MM.1S (cell line): ENCODE results near the gene RAB34.

Experiments used
- DNase-seq: peaks from one replicate; pipeline ENCODE4 v3.0.0-alpha.2; 2015
- H2AFZ ChIP-seq: fragments of 300-600 bp; sonication (generic); 2 replicates; pipeline ENCODE4 v1.6.0; 2016; ENCODE audit warnings: antibody characterized with exemption, low read length
- H3F3A ChIP-seq: fragments of 300-600 bp; sonication (generic); 2 replicates; pipeline ENCODE4 v1.6.1; 2016; ENCODE audit warnings: mild to moderate bottlenecking, antibody characterized with exemption, low read length, moderate library complexity, mixed read lengths; ENCODE audit not compliant: insufficient read depth
- H3K27ac ChIP-seq: fragments of 300-600 bp; sonication (generic); 2 replicates; pipeline ENCODE4 v1.5.1; 2016; ENCODE audit warnings: mild to moderate bottlenecking, low read length
- H3K27me3 ChIP-seq: fragments of 300-600 bp; sonication (generic); replicated peaks from 2 replicates; pipeline ENCODE4 v1.6.0; 2016; ENCODE audit warnings: low read length; ENCODE audit not compliant: insufficient read depth
- H3K36me3 ChIP-seq: fragments of 300-600 bp; sonication (generic); replicated peaks from 2 replicates; pipeline ENCODE4 v1.6.1; 2016; ENCODE audit warnings: mild to moderate bottlenecking, low read length, mixed read lengths; ENCODE audit not compliant: insufficient read depth
- H3K4me1 ChIP-seq: fragments of 300-600 bp; sonication (generic); 2 replicates; pipeline ENCODE4 v1.6.1; 2016; ENCODE audit warnings: low read length, mixed read lengths
- H3K4me2 ChIP-seq: fragments of 300-600 bp; sonication (generic); 2 replicates; pipeline ENCODE4 v1.6.0; 2016; ENCODE audit warnings: low read depth, low read length
- H3K4me3 ChIP-seq: fragments of 300-600 bp; sonication (generic); 2 replicates; pipeline ENCODE4 v1.5.1; 2016; ENCODE audit warnings: low read length, mixed read lengths
- H3K79me2 ChIP-seq: fragments of 300-600 bp; sonication (generic); 2 replicates; pipeline ENCODE4 v1.6.1; 2016; ENCODE audit warnings: mixed run types, low read length, mixed read lengths
- H3K9ac ChIP-seq: fragments of 300-600 bp; sonication (generic); 2 replicates; pipeline ENCODE4 v1.6.1; 2016; ENCODE audit warnings: low read length, mixed read lengths
- H3K9me2 ChIP-seq: fragments of 300-600 bp; sonication (generic); replicated peaks from 2 replicates; pipeline ENCODE4 v1.6.1; 2016; ENCODE audit warnings: mild to moderate bottlenecking, low read length, mixed read lengths; ENCODE audit not compliant: insufficient read depth
- H3K9me3 ChIP-seq: fragments of 300-600 bp; sonication (generic); replicated peaks from 2 replicates; pipeline ENCODE4 v1.6.1; 2016; ENCODE audit warnings: mild to moderate bottlenecking, low read length, mixed read lengths; ENCODE audit not compliant: insufficient read depth
- H4K20me1 ChIP-seq: fragments of 300-600 bp; sonication (generic); 2 replicates; pipeline ENCODE4 v1.6.1; 2016; ENCODE audit warnings: mild to moderate bottlenecking, low read length, moderate library complexity, mixed read lengths; ENCODE audit not compliant: insufficient read depth
- EZH2 ChIP-seq: fragments of 300-600 bp; sonication (generic); optimal IDR thresholded peaks from 2 replicates; pipeline ENCODE3; 2017; ENCODE audit warnings: low read depth, mild to moderate bottlenecking, antibody characterized with exemption, low read length, mixed read lengths
- EZH2phosphoT487 ChIP-seq: fragments of 300-600 bp; sonication (generic); IDR thresholded peaks from 2 replicates; pipeline ENCODE4 v1.6.1; 2018; ENCODE audit warnings: antibody characterized with exemption, low read length
- TF ChIP-seq, protein P1 (sequence below): fragments of 300-600 bp; sonication (generic); IDR thresholded peaks from 2 replicates; pipeline ENCODE4 v1.5.1; 2016; ENCODE audit warnings: antibody characterized with exemption, low read length, mixed read lengths

Gene RAB34

DNA sequence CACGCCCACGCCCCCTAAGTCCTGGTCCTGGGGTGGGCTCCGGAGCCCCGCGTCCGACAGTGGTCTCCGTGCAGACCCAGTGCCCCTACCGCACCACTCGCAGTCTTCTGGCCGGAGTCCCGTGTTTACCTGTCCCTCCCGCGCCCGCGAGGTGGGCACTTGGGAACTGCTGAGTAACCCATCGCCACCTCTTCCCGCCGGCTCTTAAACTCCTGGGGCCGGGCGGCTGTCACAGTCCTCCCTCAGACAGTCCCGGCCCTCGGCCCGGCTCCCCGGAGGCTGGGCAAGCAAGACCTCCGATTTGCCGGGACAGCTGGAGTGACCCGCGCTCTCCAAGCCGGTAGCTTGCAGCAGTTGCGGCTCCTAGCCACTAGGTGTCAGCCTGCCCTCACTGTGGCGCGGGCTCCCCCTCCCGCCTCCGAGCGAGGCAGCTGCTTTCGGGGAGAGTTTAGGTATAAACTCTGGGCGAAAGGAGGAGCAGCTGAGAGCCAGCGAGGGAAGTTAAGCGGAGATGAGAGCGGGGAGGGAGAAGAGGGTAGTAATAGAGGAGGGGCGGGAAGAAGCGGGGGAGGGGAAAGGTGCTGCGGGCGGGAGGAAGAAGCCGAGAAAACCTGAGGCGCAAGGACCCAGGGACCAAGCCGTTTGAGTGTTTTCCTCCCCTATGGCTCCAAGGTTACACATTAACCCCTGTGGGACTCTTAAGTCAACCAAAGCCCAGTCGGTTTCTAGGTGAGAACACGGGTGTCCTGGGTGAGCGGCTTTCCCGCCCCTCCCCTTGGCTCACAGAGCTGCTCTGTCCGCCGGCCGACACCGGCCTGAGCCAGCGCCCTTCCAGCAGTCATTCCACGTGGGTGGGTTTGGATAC lies 9.2 kb upstream of the RAB34 start:
- peak overlapping the region; percentile 79 for H3K4me3 ChIP-seq
- peak overlapping the region; percentile 92 for H2AFZ ChIP-seq
- H3K27ac ChIP-seq = peak overlapping the region; percentile 98
- no peaks in the 10 kb centered on the region for H3K9me3 ChIP-seq
- peaks cover 17% of the 10 kb centered on the region for H3K79me2 ChIP-seq
- no peak for TF ChIP-seq EZH2
- TF ChIP-seq, protein P1, sequence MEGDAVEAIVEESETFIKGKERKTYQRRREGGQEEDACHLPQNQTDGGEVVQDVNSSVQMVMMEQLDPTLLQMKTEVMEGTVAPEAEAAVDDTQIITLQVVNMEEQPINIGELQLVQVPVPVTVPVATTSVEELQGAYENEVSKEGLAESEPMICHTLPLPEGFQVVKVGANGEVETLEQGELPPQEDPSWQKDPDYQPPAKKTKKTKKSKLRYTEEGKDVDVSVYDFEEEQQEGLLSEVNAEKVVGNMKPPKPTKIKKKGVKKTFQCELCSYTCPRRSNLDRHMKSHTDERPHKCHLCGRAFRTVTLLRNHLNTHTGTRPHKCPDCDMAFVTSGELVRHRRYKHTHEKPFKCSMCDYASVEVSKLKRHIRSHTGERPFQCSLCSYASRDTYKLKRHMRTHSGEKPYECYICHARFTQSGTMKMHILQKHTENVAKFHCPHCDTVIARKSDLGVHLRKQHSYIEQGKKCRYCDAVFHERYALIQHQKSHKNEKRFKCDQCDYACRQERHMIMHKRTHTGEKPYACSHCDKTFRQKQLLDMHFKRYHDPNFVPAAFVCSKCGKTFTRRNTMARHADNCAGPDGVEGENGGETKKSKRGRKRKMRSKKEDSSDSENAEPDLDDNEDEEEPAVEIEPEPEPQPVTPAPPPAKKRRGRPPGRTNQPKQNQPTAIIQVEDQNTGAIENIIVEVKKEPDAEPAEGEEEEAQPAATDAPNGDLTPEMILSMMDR = peak; percentile 98
- 0 out of 2 replicates have a peak, but pooled peaks cover 8% of the 10 kb centered on the region for H4K20me1 ChIP-seq
- peaks cover 63% of the 10 kb centered on the region for H3F3A ChIP-seq
- peak overlapping the region; percentile 87 for H3K9ac ChIP-seq
- no peaks in the 10 kb centered on the region for H3K27me3 ChIP-seq
- 0 out of 2 replicates have a peak, but pooled peaks cover 7% of the 10 kb centered on the region for H3K36me3 ChIP-seq
- peaks cover 4% of the 10 kb centered on the region; the same call in 1 of the 2 replicates for H3K4me1 ChIP-seq
- peak overlapping the region; percentile 99 for H3K4me2 ChIP-seq
- DNase-seq = peak; percentile 96
- H3K9me2 ChIP-seq = no peaks in the 10 kb centered on the region

DNA sequence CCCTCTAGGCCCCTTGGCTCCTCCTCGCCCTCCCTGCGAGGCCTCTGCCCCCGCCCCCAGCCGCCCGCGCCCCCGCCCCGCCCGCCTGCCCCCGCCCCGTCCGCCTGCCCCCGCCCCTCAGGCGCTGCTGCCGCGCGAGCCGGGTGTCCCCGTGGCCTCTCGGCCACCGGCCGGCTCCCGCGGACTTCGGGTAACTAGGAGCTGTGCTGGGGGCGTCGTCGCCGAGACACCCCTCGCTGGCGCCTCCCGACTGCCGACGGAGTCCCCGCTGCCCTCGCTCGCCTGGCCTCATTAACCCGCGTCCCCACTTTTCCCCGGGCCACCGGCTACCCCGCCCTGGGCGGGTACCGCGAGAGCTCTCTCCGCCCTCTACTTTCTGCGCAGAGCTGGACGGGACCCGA lies 8.6 kb upstream of the RAB34 start, which contains the start of gene TLCD1:
Gene TLCD1, minus strand, starts transcription at position 8 of the 401 bp plus-strand sequence. CDS start 136 bp downstream, outside the sequence.
- Histone ChIP-seq H3K27me3 (no peaks in the 10 kb centered on the region), H3K9me3 (no peaks in the 10 kb centered on the region), H3F3A (peaks cover 70% of the 10 kb centered on the region), H3K9me2 (no peaks in the 10 kb centered on the region), H2AFZ (peak within 1 kb of the TSS; percentile 92), H3K27ac (peak within 1 kb of the TSS; percentile 98), H3K36me3 (0 out of 2 replicates have a peak, but pooled peaks cover 12% of the 10 kb centered on the region), H3K79me2 (peaks cover 24% of the 10 kb centered on the region), H3K4me3 (peak within 1 kb of the TSS; percentile 79), H3K9ac (peak within 1 kb of the TSS; percentile 87), H3K4me2 (peak within 1 kb of the TSS; percentile 99), H4K20me1 (0 out of 2 replicates have a peak, but pooled peaks cover 13% of the 10 kb centered on the region), H3K4me1 (peaks cover 4% of the 10 kb centered on the region; the same call in 1 of the 2 replicates)
- no peak for TF ChIP-seq EZH2phosphoT487
- TF ChIP-seq, protein P1 = no peak
- no peak for TF ChIP-seq EZH2
- peak; percentile 70 for DNase-seq

DNA sequence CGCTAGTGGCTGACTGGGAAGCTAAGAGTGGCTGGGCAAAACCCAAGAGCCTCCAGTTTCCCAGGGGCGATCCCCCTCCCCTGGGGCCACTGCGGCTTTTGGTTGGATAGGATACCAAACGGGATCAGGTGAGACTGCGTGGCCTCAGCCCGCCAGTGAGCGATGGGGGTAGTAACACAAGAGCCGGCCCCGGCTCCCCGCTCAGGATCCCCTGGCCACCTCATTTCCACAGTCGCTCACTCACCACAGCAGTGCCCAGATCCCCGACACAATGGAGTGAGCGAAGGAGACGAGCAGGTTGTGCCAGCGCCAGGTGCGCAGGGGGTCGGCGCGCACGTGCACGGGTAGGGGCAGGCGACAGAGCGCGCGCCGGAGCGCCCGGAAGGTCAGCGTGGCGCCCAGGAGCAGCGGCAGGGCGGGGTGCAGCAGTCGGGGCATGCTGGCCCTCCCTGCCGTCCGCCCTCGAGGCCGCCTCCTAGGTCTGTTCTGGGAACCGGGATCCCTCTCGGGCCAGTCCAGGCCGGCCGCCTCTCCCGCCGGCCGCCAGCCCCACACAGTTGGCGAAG lies 8.1 kb upstream of the RAB34 start:
- Histone ChIP-seq H3K9me3 (no peaks in the 10 kb centered on the region), H3K9me2 (no peaks in the 10 kb centered on the region), H3F3A (peaks cover 75% of the 10 kb centered on the region), H3K27me3 (no peaks in the 10 kb centered on the region), H4K20me1 (0 out of 2 replicates have a peak, but pooled peaks cover 13% of the 10 kb centered on the region), H2AFZ (peak overlapping the region; percentile 43; the same call in 1 of the 2 replicates), H3K36me3 (peaks cover 15% of the 10 kb centered on the region; the same call in 1 of the 2 replicates), H3K27ac (peak overlapping the region; percentile 62), H3K9ac (peak overlapping the region; percentile 68), H3K4me1 (peaks cover 4% of the 10 kb centered on the region; the same call in 1 of the 2 replicates), H3K79me2 (peaks cover 29% of the 10 kb centered on the region), H3K4me2 (peak overlapping the region; percentile 69), H3K4me3 (peak overlapping the region; percentile 71)
- peak; percentile 70 for DNase-seq
- TF ChIP-seq EZH2 = no peak
- no peak for TF ChIP-seq EZH2phosphoT487
